Bone marrow (tissue), 2 donors: Measurements from ENCODE around the gene TOM1L2.

Source experiments
- DNase-seq, 2 donors: peaks; one replicate each; lab custom pipeline; 2025; lab: John Stamatoyannopoulos, UW

Gene TOM1L2

DNA sequence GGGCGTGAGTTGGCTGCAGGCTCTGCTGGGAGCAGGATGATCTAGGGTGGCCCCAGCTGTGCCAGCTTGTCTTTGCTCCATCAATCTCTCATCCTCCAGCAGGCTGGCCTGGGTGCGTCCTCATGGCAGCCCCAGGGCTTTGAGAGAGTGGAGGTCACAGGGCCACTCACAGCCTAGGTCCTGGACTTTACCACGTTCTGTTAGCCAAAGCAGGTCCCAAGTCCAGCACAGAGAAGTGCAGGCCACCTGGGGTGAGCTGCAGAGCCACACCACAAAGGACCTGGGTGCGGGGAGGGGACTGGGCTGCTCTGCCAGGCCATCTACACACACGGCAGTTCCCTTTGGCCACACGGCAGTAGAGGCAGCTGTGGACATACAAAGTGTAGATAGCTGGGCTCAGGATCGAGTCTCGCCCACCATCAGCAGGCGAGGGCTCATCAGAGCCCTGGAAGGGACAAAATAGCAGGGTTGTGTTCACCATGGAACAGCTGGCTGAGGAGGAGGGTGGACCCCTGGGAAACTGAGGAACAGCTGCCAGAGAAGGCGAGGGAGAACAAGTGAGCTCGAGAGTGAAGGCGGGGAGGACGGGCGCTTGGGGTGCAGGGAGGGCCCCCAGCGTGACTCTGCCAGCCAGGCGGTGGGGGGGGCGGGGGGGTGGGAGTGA is 165.5 kb downstream of the TOM1L2 start:
- no peak for DNase-seq

DNA sequence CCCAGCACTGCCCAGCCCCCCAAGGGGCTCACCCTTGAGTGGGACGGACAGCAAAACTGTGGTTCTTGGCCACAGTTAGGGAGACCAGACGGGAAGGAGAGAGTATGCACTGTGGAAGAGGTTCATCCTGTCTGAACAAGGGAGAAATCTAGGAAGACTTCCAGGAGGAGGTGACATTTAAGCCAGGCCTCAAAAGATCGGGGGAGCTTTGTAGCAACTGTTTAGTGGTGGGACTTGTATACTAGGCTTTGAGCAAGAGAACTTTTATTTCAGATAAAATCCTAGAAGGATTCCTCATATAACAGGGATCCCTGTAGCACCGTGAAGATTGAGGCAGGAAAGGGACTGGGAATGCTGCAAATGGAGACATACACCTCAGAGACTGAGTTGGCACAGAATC is 166.2 kb downstream of the TOM1L2 start:
- no peak for DNase-seq

DNA sequence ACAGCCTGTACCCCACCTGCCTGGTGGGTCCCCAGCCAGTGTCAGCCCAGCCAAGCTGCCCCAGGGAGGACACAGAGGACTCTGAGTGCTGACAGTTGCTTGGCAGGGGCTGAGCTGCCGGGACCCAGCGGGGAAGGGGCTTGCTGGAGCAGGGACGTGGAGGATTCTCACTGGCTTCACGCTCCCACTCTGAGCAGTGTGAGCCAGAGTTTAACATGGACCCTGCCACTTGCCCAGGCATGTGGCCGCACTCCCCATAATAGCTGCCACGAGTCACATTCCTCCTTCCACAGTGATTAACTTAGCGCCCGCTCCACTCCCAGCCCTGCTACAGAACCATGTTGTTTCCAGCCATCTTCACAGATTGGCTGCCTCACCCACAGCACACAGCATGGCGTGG is 166.6 kb downstream of the TOM1L2 start:
- no peak for DNase-seq

DNA sequence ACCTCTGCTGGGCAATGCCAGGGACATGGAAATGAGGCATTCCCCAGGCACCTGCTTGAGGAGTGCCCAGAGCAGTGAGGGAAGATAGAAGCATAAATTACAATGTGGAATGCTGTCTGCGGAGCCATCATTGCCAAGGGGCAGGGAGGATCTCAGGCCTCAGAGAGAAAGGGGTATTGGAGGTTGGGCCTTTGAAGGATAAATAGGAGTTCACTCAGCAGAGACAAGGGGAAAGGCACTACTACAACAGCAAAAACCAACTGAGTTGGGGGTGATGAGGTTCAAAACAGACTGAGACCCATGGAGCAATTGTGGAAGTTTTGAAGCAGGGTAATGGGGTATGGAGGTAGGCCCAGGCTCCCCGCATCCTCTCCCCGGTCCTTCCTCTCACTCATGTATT is 168.2 kb downstream of the TOM1L2 start:
- no peak for DNase-seq

DNA sequence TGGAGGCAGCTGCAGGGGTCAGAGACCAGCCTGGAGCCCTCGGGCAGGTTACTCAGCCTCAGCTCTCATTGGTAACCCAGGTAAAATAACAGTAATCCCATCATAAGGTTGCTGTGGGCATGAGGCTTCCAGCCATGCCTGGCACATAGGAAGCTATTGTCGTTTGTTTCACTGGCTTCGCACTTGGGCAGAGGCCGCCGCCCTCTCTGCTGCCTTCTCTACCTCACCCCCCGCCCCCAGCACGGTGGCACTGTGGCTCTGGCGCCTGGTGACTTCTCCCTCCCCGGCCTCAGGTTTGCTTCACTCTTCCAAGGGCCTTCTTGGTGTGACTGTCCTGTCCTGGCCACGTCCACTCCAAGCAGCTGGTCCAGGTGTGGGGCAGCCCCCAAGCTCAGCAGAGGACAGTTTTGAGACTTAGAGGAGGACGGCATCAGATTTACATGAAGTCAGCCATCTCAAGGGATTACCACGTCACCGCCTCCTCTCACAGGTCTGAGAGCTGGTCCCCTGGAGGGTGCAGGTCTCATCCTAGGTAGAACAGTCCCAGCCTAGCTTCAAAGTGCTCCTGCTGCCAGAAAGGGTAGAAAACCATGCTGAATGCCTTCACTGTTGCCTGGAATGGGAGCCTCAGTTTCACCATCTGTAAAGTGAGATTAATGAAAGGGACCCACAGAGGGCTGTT is 170.3 kb downstream of the TOM1L2 start:
- DNase-seq: no peak

DNA sequence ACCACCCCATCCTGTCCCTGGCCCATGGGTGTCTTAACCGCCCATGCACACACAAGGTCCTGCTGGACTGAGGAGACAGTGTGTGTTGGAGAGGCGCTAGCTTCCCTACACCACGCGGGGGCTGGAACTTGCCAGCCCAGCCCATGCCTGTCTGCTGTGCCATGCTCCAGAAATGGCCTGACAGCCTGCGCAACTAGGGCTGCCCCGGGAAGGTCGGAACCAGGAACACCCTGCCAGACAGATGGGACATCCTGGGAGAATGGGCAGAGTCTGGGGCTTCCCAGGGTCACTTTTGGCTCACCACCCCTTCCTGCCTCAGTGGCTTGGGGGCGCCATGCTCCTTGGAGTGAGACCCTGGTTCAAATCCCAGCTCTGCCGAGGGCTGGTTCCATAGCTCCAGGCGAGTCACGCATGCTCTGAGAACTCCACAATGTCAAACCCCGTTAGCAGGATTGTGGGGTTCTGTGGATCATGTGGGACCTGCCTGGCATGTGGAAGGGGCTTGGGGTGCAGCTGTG is 171.6 kb downstream of the TOM1L2 start:
- no peak for DNase-seq

DNA sequence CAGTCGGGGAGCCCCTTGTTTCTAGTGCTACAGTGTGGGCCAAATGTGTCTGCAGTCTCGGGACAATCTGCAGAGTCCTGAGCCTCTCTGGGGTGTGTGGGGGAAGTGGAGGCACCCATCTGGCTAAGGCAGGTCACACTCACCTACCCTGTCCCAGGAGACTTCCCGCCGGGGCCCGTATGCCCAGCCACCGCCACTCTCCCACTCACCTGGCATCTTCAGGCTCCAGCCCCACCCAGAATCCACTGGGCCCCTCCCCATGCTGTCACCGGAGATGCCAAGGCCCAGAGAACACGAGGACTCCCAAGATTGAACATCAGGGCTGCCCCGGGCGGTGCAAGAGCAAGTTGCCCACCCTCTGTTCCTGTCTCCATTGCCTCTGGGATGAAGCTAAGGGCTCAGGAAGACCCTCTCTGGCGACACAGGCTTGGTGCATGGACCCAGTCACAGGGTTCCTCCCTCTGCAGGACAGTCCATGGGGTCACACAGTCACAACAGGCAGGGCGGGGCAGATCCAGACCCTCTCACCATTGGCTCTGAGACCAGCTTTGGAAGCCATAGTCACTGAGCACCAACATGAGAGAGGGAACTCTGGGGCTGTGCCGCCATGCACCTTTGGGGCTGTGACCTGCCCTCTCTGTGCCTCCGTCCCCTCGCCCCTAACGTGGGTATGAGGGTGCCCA is 173.5 kb downstream of the TOM1L2 start:
- no peak for DNase-seq

DNA sequence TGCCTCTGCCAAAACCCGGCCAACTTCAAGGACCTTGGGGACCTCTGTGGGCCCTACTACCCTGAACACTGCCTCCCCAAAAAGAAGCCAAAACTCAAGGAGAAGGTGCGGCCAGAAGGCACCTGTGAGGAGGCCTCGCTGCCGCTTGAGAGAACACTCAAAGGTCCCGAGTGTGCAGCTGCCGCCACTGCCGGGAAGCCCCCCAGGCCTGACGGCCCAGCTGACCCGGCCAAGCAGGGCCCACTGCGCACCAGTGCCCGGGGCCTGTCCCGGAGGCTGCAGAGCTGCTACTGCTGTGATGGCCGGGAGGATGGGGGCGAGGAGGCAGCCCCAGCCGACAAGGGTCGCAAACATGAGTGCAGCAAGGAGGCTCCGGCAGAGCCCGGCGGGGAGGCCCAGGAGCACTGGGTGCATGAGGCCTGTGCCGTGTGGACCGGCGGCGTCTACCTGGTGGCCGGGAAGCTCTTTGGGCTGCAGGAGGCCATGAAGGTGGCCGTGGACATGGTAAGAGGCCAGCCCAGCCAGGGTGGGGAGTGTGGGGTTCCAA is 174.1 kb downstream of the TOM1L2 start:
- DNase-seq: no peak

DNA sequence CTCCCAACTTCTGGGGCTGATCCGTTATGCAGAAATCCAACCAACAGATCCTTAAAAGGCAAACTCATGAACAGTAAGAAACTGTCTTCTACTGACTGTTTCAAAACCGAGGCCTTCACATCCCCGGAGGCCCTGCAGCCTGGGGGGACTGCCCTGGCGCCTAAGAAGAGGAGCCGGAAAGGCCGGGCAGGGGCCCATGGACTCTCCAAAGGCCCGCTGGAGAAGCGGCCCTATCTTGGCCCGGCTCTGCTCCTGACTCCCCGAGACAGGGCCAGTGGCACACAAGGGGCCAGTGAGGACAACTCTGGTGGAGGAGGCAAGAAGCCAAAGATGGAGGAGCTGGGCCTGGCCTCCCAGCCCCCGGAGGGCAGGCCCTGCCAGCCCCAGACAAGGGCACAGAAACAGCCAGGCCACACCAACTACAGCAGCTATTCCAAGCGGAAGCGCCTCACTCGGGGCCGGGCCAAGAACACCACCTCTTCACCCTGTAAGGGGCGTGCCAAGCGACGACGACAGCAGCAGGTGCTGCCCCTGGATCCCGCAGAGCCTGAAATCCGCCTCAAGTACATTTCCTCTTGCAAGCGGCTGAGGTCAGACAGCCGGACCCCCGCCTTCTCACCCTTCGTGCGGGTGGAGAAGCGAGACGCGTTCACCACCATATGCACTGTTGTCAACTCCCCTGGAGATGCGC is 174.9 kb downstream of the TOM1L2 start:
- no peak for DNase-seq

DNA sequence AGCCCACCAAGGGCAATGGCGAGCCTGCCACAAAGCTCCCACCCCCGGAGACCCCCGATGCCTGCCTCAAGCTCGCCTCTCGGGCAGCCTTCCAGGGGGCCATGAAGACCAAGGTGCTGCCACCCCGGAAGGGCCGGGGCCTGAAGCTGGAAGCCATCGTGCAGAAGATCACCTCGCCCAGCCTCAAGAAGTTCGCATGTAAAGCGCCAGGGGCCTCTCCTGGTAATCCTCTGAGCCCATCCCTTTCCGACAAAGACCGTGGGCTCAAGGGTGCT is 175.5 kb downstream of the TOM1L2 start:
- DNase-seq: no peak

DNA sequence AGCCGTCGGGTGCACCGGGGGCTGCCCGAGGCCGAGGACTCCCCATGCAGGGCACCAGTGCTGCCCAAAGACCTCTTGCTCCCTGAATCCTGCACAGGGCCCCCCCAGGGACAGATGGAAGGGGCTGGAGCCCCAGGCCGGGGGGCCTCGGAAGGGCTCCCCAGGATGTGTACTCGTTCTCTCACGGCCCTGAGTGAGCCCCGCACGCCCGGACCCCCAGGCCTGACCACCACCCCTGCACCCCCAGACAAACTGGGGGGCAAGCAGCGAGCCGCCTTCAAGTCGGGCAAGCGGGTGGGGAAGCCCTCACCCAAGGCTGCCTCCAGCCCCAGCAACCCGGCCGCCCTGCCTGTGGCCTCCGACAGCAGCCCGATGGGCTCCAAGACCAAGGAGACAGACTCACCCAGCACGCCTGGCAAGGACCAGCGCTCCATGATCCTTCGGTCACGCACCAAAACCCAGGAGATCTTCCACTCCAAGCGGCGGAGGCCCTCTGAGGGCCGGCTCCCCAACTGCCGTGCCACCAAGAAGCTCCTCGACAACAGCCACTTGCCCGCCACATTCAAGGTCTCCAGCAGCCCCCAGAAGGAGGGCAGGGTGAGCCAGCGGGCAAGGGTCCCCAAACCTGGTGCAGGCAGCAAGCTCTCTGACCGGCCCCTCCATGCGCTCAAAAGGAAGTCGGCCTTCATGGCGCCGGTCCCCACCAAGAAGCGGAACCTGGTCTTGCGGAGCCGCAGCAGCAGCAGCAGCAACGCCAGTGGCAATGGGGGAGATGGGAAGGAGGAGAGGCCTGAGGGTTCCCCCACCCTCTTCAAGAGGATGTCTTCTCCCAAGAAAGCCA is 176.0 kb downstream of the TOM1L2 start:
- DNase-seq: no peak

DNA sequence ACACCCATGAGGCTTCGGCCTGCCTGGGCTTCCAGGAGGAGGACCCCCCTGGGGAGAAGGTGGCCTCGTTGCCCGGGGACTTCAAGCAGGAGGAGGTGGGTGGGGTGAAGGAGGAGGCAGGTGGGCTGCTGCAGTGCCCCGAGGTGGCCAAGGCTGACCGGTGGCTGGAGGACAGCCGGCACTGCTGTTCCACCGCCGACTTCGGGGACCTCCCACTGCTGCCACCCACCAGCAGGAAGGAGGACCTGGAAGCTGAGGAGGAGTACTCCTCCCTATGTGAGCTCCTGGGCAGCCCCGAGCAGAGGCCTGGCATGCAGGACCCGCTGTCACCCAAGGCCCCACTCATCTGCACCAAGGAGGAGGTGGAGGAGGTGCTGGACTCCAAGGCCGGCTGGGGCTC is 176.9 kb downstream of the TOM1L2 start:
- DNase-seq: no peak

DNA sequence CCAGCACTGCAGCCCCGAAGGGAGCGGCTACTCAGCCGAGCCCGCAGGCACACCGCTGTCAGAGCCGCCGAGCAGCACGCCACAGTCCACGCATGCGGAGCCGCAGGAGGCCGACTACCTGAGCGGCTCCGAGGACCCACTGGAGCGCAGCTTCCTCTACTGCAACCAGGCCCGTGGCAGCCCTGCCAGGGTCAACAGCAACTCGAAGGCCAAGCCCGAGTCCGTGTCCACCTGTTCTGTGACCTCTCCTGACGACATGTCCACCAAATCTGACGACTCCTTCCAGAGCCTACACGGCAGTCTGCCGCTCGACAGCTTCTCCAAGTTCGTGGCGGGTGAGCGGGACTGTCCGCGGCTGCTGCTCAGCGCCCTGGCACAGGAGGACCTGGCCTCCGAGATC is 177.8 kb downstream of the TOM1L2 start:
- no peak for DNase-seq
